H54 (cell line): ENCODE results near the gene SPATA25.

Experiments
- DNase-seq: peaks from one replicate; pipeline ENCODE4 v3.0.0; 2011; ENCODE audit warnings: low spot score, mixed read lengths; ENCODE audit not compliant: insufficient read length
- FAIRE-seq: peaks from 3 replicates; lab custom pipeline; 2011; peaks lifted over from hg19 to GRCh38; lab: Jason Lieb, UNC
- POLR2A ChIP-seq: IDR thresholded peaks from 2 replicates; pipeline ENCODE4 v1.6.1; 2011; ENCODE audit warnings: low read depth, mild to moderate bottlenecking, low read length

The SPATA25 gene

GRCh38 chr20:45920462-45921336 is 33.3 kb upstream of the SPATA25 start:
- FAIRE-seq = no peak
- no peak for DNase-seq
- TF ChIP-seq POLR2A = no peak

GRCh38 chr20:45919542-45920399 is 32.3 kb upstream of the SPATA25 start:
- DNase-seq = no peak
- TF ChIP-seq POLR2A = no peak
- FAIRE-seq = no peak

- FAIRE-seq = no peak
- DNase-seq = no peak
- TF ChIP-seq POLR2A = no peak
Measured at GRCh38 chr20:45918779-45919537, 31.5 kb upstream of the SPATA25 start.

GRCh38 chr20:45918182-45918737 is 30.8 kb upstream of the SPATA25 start:
- DNase-seq = no peak
- no peak for FAIRE-seq
- no peak for TF ChIP-seq POLR2A

- no peak for DNase-seq
- FAIRE-seq = no peak
Measured at GRCh38 chr20:45917790-45918141, 30.3 kb upstream of the SPATA25 start.

GRCh38 chr20:45913116-45913515 is 25.7 kb upstream of the SPATA25 start:
- DNase-seq (no peak), FAIRE-seq (no peak)
- no peak for TF ChIP-seq POLR2A

More at GRCh38 chr20:45917790-45918141, 30.3 kb upstream of the SPATA25 start:
- TF ChIP-seq POLR2A = no peak

- no peak for TF ChIP-seq POLR2A
- no peak for FAIRE-seq
Measured at GRCh38 chr20:45912344-45912682, 24.9 kb upstream of the SPATA25 start.

GRCh38 chr20:45911486-45912343 is 24.3 kb upstream of the SPATA25 start, which contains the start of gene PLTP:
TSS of gene PLTP (minus strand) at chr20:45912155. CDS start at chr20:45911452, 703 bp downstream.
- DNase-seq (no peak), FAIRE-seq (no peak)
- peak; percentile 30; the same call in 1 of the 2 replicates for TF ChIP-seq POLR2A

More at GRCh38 chr20:45912344-45912682, 24.9 kb upstream of the SPATA25 start:
- no peak for DNase-seq

GRCh38 chr20:45910670-45911485 is 23.5 kb upstream of the SPATA25 start:
- FAIRE-seq = peak; percentile 72
- TF ChIP-seq POLR2A = peak; percentile 68
- peak; percentile 86 for DNase-seq

GRCh38 chr20:45909817-45910669 is 22.6 kb upstream of the SPATA25 start:
- TF ChIP-seq POLR2A = no peak
- DNase-seq = no peak
- no peak for FAIRE-seq

GRCh38 chr20:45909336-45909808 is 21.9 kb upstream of the SPATA25 start:
- TF ChIP-seq POLR2A = no peak

More at GRCh38 chr20:45909336-45909808, 21.9 kb upstream of the SPATA25 start:
- FAIRE-seq = no peak
- DNase-seq = no peak
